IMR-90 (cell line): ENCODE results near the gene CCDC148. TPM values are rescaled to one million over a fixed set of nuclear protein-coding genes. Genes with fewer than 3 reads are reported as not detected.

ENCODE experiments used
- ATAC-seq: fragments of 200-7000 bp; cut with Tn5 transposase; 2 replicates; pipeline ENCODE4 v1.9.1; 2020; ENCODE audit warnings: low read depth, mild to moderate bottlenecking, moderate library complexity
- BruUV-seq: library from RNA; stranded (reverse); fragments of 400-500 nt; replicated peaks from 2 replicates; lab custom pipeline; 2021; lab: Mats Ljungman, UMichigan
- CTCF ChIA-PET: fragments of 300-600 bp; formaldehyde crosslinking; extraction: SDS; loops from one replicate; lab custom pipeline; 2021; ENCODE audit warnings: antibody characterized with exemption; lab: Yijun Ruan, JAX
- POLR2A ChIA-PET: fragments of 300-600 bp; sonication (Branson Sonifier 250); formaldehyde crosslinking; loops from one replicate; lab custom pipeline; 2022; ENCODE audit warnings: antibody characterized with exemption; ENCODE audit not compliant: unreplicated experiment; lab: Charles Lee
- DNase-seq: peaks from one replicate; pipeline ENCODE4 v3.0.0; 2013
- H2AFZ ChIP-seq: replicated peaks from 2 replicates; pipeline ENCODE3; 2013; ENCODE audit warnings: low read length, mild to moderate bottlenecking; ENCODE audit not compliant: poor library complexity
- H2AK5ac ChIP-seq: 2 replicates; pipeline ENCODE4 v1.6.1; 2013; ENCODE audit warnings: low read depth, low read length, inconsistent platforms
- H2AK9ac ChIP-seq: replicated peaks from 2 replicates; pipeline ENCODE3; 2013; ENCODE audit warnings: mild to moderate bottlenecking, low read depth, low read length, moderate library complexity; ENCODE audit not compliant: poor library complexity
- H2BK120ac ChIP-seq: 2 replicates; pipeline ENCODE4 v1.6.1; 2013; ENCODE audit warnings: low read depth, low read length, inconsistent platforms
- H2BK15ac ChIP-seq: 3 replicates; pipeline ENCODE4 v1.6.1; 2013; ENCODE audit warnings: low read depth, low read length, inconsistent platforms
- H2BK20ac ChIP-seq: 2 replicates; pipeline ENCODE4 v1.6.1; 2013; ENCODE audit warnings: low read depth, mild to moderate bottlenecking, inconsistent platforms, low read length, moderate library complexity
- H2BK5ac ChIP-seq: 2 replicates; pipeline ENCODE4 v1.6.1; 2013; ENCODE audit warnings: mild to moderate bottlenecking, low read depth, low read length, inconsistent platforms; ENCODE audit not compliant: poor library complexity, severe bottlenecking
- H3K14ac ChIP-seq: replicated peaks from 2 replicates; pipeline ENCODE4 v1.6.1; 2013; ENCODE audit warnings: low read depth, low read length, inconsistent platforms
- H3K18ac ChIP-seq: 2 replicates; pipeline ENCODE4 v1.6.1; 2013; ENCODE audit warnings: low read depth, low read length, control low read depth
- H3K23ac ChIP-seq: 2 replicates; pipeline ENCODE4 v1.6.1; 2013; ENCODE audit warnings: low read depth, low read length, inconsistent platforms
- H3K27ac ChIP-seq: 2 replicates; pipeline ENCODE4 v1.5.1; 2013; ENCODE audit warnings: mild to moderate bottlenecking, control low read depth, low read length; ENCODE audit not compliant: insufficient read depth
- H3K27me3 ChIP-seq: 2 replicates; pipeline ENCODE4 v1.6.1; 2013; ENCODE audit warnings: low read length; ENCODE audit not compliant: control insufficient read depth, insufficient read depth
- H3K36me3 ChIP-seq: 2 replicates; pipeline ENCODE4 v1.6.1; 2013; ENCODE audit warnings: low read length, mixed read lengths; ENCODE audit not compliant: control insufficient read depth, insufficient read depth
- H3K4ac ChIP-seq: 2 replicates; pipeline ENCODE4 v1.6.1; 2013; ENCODE audit warnings: low read depth, low read length, inconsistent platforms
- H3K4me1 ChIP-seq: 2 replicates; pipeline ENCODE4 v1.6.1; 2013; ENCODE audit warnings: low read length, mixed read lengths; ENCODE audit not compliant: control insufficient read depth, insufficient read depth
- H3K4me2 ChIP-seq: 2 replicates; pipeline ENCODE4 v1.6.1; 2013; ENCODE audit warnings: low read depth, mild to moderate bottlenecking, control low read depth, low read length, moderate library complexity
- H3K4me3 ChIP-seq: 2 replicates; pipeline ENCODE4 v1.5.1; 2013; ENCODE audit warnings: low read depth, mild to moderate bottlenecking, control low read depth, low read length, moderate library complexity; ENCODE audit not compliant: insufficient read depth
- H3K56ac ChIP-seq: 2 replicates; pipeline ENCODE4 v1.6.1; 2013; ENCODE audit warnings: low read length, inconsistent platforms; ENCODE audit not compliant: insufficient read depth; ENCODE audit errors: extremely low read depth
- H3K79me1 ChIP-seq, 2 experiments: 2 replicates each; pipeline ENCODE4 v1.6.1; 2013; ENCODE audit warnings: low read length in 2 of 2, inconsistent platforms in 1 of 2, low read depth in 1 of 2
- H3K9ac ChIP-seq: 2 replicates; pipeline ENCODE4 v1.6.1; 2013; ENCODE audit warnings: low read depth, low read length, control low read depth
- H3K9me1 ChIP-seq: 2 replicates; pipeline ENCODE4 v1.6.1; 2013; ENCODE audit warnings: low read length, inconsistent platforms; ENCODE audit not compliant: insufficient read depth
- H3K9me3 ChIP-seq: 2 replicates; pipeline ENCODE4 v1.6.1; 2013; ENCODE audit warnings: low read length; ENCODE audit not compliant: control insufficient read depth, insufficient read depth
- H4K20me1 ChIP-seq: 2 replicates; pipeline ENCODE4 v1.6.1; 2013; ENCODE audit warnings: low read length, inconsistent platforms; ENCODE audit not compliant: insufficient read depth
- H4K5ac ChIP-seq: 2 replicates; pipeline ENCODE4 v1.6.1; 2013; ENCODE audit warnings: mild to moderate bottlenecking, low read depth, low read length, control low read depth
- H4K8ac ChIP-seq, 2 experiments: 2 replicates each; pipeline ENCODE4 v1.6.1; 2013; ENCODE audit warnings: low read depth in 2 of 2, low read length in 2 of 2, control low read depth in 1 of 2, inconsistent platforms in 1 of 2
- H4K91ac ChIP-seq: 2 replicates; pipeline ENCODE4 v1.6.1; 2013; ENCODE audit warnings: low read depth, low read length, inconsistent platforms; ENCODE audit not compliant: insufficient read depth
- BHLHE40 ChIP-seq: fragments of 150-350 bp; IDR thresholded peaks from 2 replicates; pipeline ENCODE4 v1.6.1; 2016; ENCODE audit warnings: mild to moderate bottlenecking, low read depth, low read length
- CEBPB ChIP-seq: IDR thresholded peaks from 2 replicates; pipeline ENCODE4 v1.6.1; 2012; ENCODE audit warnings: low read depth, low read length, improper control_type of control experiment
- FOS ChIP-seq: fragments of 150-350 bp; IDR thresholded peaks from 2 replicates; pipeline ENCODE4 v1.6.1; 2016; ENCODE audit warnings: low read depth, low read length
- MAZ ChIP-seq: IDR thresholded peaks from 2 replicates; pipeline ENCODE4 v1.6.1; 2012; ENCODE audit warnings: low read depth, mild to moderate bottlenecking, low read length, improper control_type of control experiment, moderate library complexity, borderline replicate concordance
- NFE2L2 ChIP-seq: fragments of 150-350 bp; IDR thresholded peaks from 2 replicates; pipeline ENCODE4 v1.6.1; 2016; ENCODE audit warnings: low read depth, mild to moderate bottlenecking, low read length
- RAD21 ChIP-seq: IDR thresholded peaks from 2 replicates; pipeline ENCODE4 v1.6.1; 2012; ENCODE audit warnings: low read length, improper control_type of control experiment
- RCOR1 ChIP-seq: IDR thresholded peaks from 2 replicates; pipeline ENCODE4 v1.6.1; 2012; ENCODE audit warnings: mild to moderate bottlenecking, low read length, improper control_type of control experiment; ENCODE audit not compliant: insufficient replicate concordance
- SMC3 ChIP-seq: fragments of 150-350 bp; IDR thresholded peaks from 2 replicates; pipeline ENCODE4 v1.6.1; 2016; ENCODE audit warnings: low read depth, mild to moderate bottlenecking, antibody characterized with exemption, low read length, moderate library complexity
- WGBS, 2 experiments: methylation state at CpG; one replicate each; pipeline versions ENCODE4 v1.1.5 to v1.1.7; 2013; ENCODE audit warnings: missing lambda C conversion rate in 2 of 2; ENCODE audit not compliant: insufficient read length in 1 of 2; ENCODE audit errors: extremely low coverage in 2 of 2; 5-methylcytosine and 5-hydroxymethylcytosine counted together
- dilution Hi-C: fragments of 300-500 bp; cut with HindIII; formaldehyde crosslinking; loops from one replicate; pipeline ENCODE4 v1.14.3; 2018; ENCODE audit warnings: low sequenced_read_pairs; ENCODE audit not compliant: unreplicated experiment
- in situ Hi-C: fragments of 300-500 bp; cut with MboI; formaldehyde crosslinking; loops from 3 replicates; pipeline ENCODE4 v1.14.3; 2019; ENCODE audit warnings: low sequenced_read_pairs, inconsistent platforms, mixed read lengths
- intact Hi-C: fragments of 100-400 bp; cut with micrococcal nuclease; formaldehyde crosslinking; loops from 2 replicates; pipeline ENCODE4 v1.10.0; 2022
- polyA plus RNA-seq, 3 experiments: library from polyadenylated mRNA; depleted of rRNA; stranded (reverse); fragments of >200 nt; gene quantifications; 2 replicates each; pipeline ENCODE4 v1.2.3, GENCODE V29; 2012; ENCODE audit warnings: low replicate concordance in 1 of 3
- total RNA-seq: library from RNA; depleted of rRNA; stranded (reverse); fragments of >200 nt; gene quantifications from 2 replicates; pipeline ENCODE4 v1.2.3, GENCODE V29; 2012
- TF ChIP-seq, protein P1 (sequence below): fragments of 150-350 bp; IDR thresholded peaks from 2 replicates; pipeline ENCODE4 v1.6.1; 2016; ENCODE audit warnings: low read depth, mild to moderate bottlenecking, low read length, moderate library complexity, borderline replicate concordance
- TF ChIP-seq, protein P2 (sequence below): fragments of 150-350 bp; IDR thresholded peaks from 2 replicates; pipeline ENCODE4 v1.6.1; 2017; ENCODE audit warnings: mild to moderate bottlenecking, antibody characterized with exemption, low read length, low read depth

The CCDC148 gene
- total and polyA plus RNA-seq, 2 of the 4 experiments (the other 2 are of a cell fraction): 0.18 to 0.31 TPM

DNA sequence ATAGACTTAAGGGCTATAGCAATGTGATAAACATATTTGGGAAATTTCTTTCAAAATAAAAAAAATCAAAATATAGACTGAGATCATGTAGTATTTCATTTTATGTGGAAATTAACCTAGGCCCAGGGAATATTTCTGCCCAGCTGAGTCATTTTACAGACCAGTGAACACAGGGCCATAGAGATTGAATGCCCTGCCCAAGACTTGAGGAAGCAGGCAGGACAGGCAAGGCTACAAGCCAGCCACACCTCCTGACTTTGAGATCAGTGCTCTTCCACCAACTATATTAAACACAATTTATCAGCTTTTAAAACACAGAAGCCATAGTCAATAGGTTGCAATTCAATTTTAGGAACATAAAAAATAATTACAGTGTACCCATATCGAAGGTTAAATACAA lies 12.9 kb downstream of the CCDC148 start:
- Histone ChIP-seq H4K5ac (no peak overlapping the region), H3K79me1 (no peaks in the 10 kb centered on the region), H3K9me3 (no peaks in the 10 kb centered on the region), H3K18ac (no peak overlapping the region), H3K9me1 (no peaks in the 10 kb centered on the region), H3K14ac (no peak overlapping the region), H2AK9ac (no peak overlapping the region), H2BK5ac (no peak overlapping the region), H2AK5ac (no peak overlapping the region), H4K91ac (no peak overlapping the region), H4K20me1 (no peaks in the 10 kb centered on the region), H2BK20ac (no peak overlapping the region), H2BK120ac (no peak overlapping the region), H4K8ac (no peak overlapping the region), H3K36me3 (no peaks in the 10 kb centered on the region), H3K4me3 (no peak overlapping the region), H3K23ac (no peak overlapping the region), H3K27ac (no peak overlapping the region), H3K4ac (no peak overlapping the region), H2AFZ (no peak overlapping the region), H3K56ac (no peak overlapping the region), H3K27me3 (no peaks in the 10 kb centered on the region), H3K9ac (no peak overlapping the region), H2BK15ac (no peak overlapping the region), H3K4me1 (no peaks in the 10 kb centered on the region), H3K4me2 (no peak overlapping the region)
- no TSS peak for BruUV-seq
- dilution Hi-C loops: no loop called here
- intact Hi-C loops: no loop called here
- in situ Hi-C loops: no loop called here
- DNase-seq (no peak), ATAC-seq (no peak)
- TF ChIP-seq FOS (no peak), CEBPB (no peak), NFE2L2 (no peak), MAZ (no peak), RAD21 (no peak), RCOR1 (no peak), BHLHE40 (no peak), SMC3 (no peak)
- TF ChIP-seq, protein P1, sequence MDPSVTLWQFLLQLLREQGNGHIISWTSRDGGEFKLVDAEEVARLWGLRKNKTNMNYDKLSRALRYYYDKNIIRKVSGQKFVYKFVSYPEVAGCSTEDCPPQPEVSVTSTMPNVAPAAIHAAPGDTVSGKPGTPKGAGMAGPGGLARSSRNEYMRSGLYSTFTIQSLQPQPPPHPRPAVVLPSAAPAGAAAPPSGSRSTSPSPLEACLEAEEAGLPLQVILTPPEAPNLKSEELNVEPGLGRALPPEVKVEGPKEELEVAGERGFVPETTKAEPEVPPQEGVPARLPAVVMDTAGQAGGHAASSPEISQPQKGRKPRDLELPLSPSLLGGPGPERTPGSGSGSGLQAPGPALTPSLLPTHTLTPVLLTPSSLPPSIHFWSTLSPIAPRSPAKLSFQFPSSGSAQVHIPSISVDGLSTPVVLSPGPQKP: no peak
- TF ChIP-seq, protein P2, sequence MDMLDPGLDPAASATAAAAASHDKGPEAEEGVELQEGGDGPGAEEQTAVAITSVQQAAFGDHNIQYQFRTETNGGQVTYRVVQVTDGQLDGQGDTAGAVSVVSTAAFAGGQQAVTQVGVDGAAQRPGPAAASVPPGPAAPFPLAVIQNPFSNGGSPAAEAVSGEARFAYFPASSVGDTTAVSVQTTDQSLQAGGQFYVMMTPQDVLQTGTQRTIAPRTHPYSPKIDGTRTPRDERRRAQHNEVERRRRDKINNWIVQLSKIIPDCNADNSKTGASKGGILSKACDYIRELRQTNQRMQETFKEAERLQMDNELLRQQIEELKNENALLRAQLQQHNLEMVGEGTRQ: no peak
- no CpG with 5 or more reads among the region's 1 CpG for WGBS, 2 experiments
- POLR2A ChIA-PET: no interaction called here
- CTCF ChIA-PET: interaction anchor here (0.6 to 0.8 kb wide), 2 partner anchors 11 to 251 kb away, joined by 3 read pairs; no protein-coding TSS in a partner anchor
